HEK293 (cell line): ENCODE results near the gene HDGF.
"Not testable (repeated sequence)": the region's sequence is repeated elsewhere in the genome, so short reads cannot be mapped to it uniquely, and the experiment has no call there.

Experiments
- CTCF ChIA-PET: fragments of 350-600 bp; formaldehyde crosslinking; extraction: SDS; loops from one replicate; lab custom pipeline; 2021; ENCODE audit warnings: antibody characterized with exemption; lab: Yijun Ruan, JAX
- POLR2A ChIA-PET: fragments of 300-600 bp; formaldehyde crosslinking; extraction: SDS; loops from one replicate; lab custom pipeline; 2020; ENCODE audit warnings: antibody characterized with exemption, inconsistent platforms; lab: Yijun Ruan, JAX
- H3K27ac ChIP-seq: fragments of 200-500 bp; sonication (Bioruptor generic); 2 replicates; pipeline ENCODE4 v1.5.1; 2014; ENCODE audit warnings: low read depth, low read length, control low read depth, inconsistent platforms; ENCODE audit errors: extremely low read depth
- H3K36me3 ChIP-seq, 2 experiments: fragments of 200-500 bp in 1 of 2; sonication (Bioruptor generic) in 1 of 2; 1 replicate in 1 of 2; 2 replicates in 1 of 2; pipeline ENCODE4 v1.5.1; 2014 to 2017; ENCODE audit warnings: inconsistent platforms in 2 of 2, low read length in 2 of 2; ENCODE audit not compliant: control insufficient read depth in 2 of 2, insufficient read depth in 1 of 2
- H3K4me1 ChIP-seq: fragments of 200-500 bp; sonication (Bioruptor generic); 2 replicates; pipeline ENCODE4 v1.5.1; 2014; ENCODE audit warnings: mild to moderate bottlenecking, low read length, inconsistent platforms; ENCODE audit not compliant: control insufficient read depth, insufficient read depth
- H3K4me3 ChIP-seq: 2 replicates; pipeline ENCODE4 v1.5.1; 2011; ENCODE audit warnings: low read depth, mild to moderate bottlenecking, control low read depth, low read length, moderate library complexity
- H3K9me3 ChIP-seq: fragments of 200-500 bp; sonication (Bioruptor generic); 2 replicates; pipeline ENCODE4 v1.5.1; 2014; ENCODE audit warnings: low read depth, low read length, inconsistent platforms; ENCODE audit not compliant: control insufficient read depth, insufficient read depth
- KLF9 ChIP-seq: fragments of 450-650 bp; formaldehyde crosslinking; IDR thresholded peaks from 2 replicates; pipeline ENCODE4 v1.5.1; 2016; ENCODE audit warnings: missing biosample characterization, missing genetic modification characterization, low read depth
- SCRT2 ChIP-seq: fragments of 450-650 bp; formaldehyde crosslinking; IDR thresholded peaks from 2 replicates; pipeline ENCODE4 v1.5.1; 2016; ENCODE audit warnings: missing biosample characterization, missing genetic modification characterization
- YY1 ChIP-seq: fragments of 450-650 bp; formaldehyde crosslinking; IDR thresholded peaks from 2 replicates; pipeline ENCODE4 v1.5.1; 2018; ENCODE audit warnings: missing biosample characterization, missing genetic modification characterization
- ZBTB1 ChIP-seq: fragments of 450-650 bp; formaldehyde crosslinking; IDR thresholded peaks from 2 replicates; pipeline ENCODE4 v1.5.1; 2016; ENCODE audit warnings: missing biosample characterization, missing genetic modification characterization
- ZBTB17 ChIP-seq: fragments of 450-650 bp; formaldehyde crosslinking; IDR thresholded peaks from 2 replicates; pipeline ENCODE4 v1.5.1; 2016; ENCODE audit warnings: missing biosample characterization, missing genetic modification characterization
- ZEB2 ChIP-seq: fragments of 450-650 bp; formaldehyde crosslinking; IDR thresholded peaks from 2 replicates; pipeline ENCODE4 v1.5.1; 2016; ENCODE audit warnings: missing biosample characterization, missing genetic modification characterization
- ZNF133 ChIP-seq: fragments of 450-650 bp; formaldehyde crosslinking; IDR thresholded peaks from 2 replicates; pipeline ENCODE4 v1.5.1; 2016; ENCODE audit warnings: missing biosample characterization, missing genetic modification characterization
- ZNF19 ChIP-seq: fragments of 450-650 bp; formaldehyde crosslinking; IDR thresholded peaks from 2 replicates; pipeline ENCODE4; 2016; ENCODE audit warnings: missing biosample characterization, missing genetic modification characterization, low read depth
- ZNF223 ChIP-seq: fragments of 450-650 bp; formaldehyde crosslinking; IDR thresholded peaks from 2 replicates; pipeline ENCODE4 v1.5.1; 2016; ENCODE audit warnings: missing biosample characterization, missing genetic modification characterization
- ZNF24 ChIP-seq: fragments of 450-650 bp; formaldehyde crosslinking; IDR thresholded peaks from 2 replicates; pipeline ENCODE4 v1.5.1; 2016; ENCODE audit warnings: missing biosample characterization, missing genetic modification characterization
- ZNF324 ChIP-seq: fragments of 450-650 bp; formaldehyde crosslinking; IDR thresholded peaks from 2 replicates; pipeline ENCODE4 v1.5.1; 2016; ENCODE audit warnings: missing biosample characterization, missing genetic modification characterization
- ZNF354C ChIP-seq: fragments of 450-650 bp; formaldehyde crosslinking; IDR thresholded peaks from 2 replicates; pipeline ENCODE4 v1.5.1; 2016; ENCODE audit warnings: missing biosample characterization, missing genetic modification characterization, low read depth, borderline replicate concordance
- ZNF391 ChIP-seq: fragments of 450-650 bp; formaldehyde crosslinking; IDR thresholded peaks from 2 replicates; pipeline ENCODE4 v1.5.1; 2016; ENCODE audit warnings: low read depth, missing biosample characterization, missing genetic modification characterization, borderline replicate concordance
- ZNF488 ChIP-seq: fragments of 450-650 bp; formaldehyde crosslinking; IDR thresholded peaks from 2 replicates; pipeline ENCODE4 v1.5.1; 2016; ENCODE audit warnings: missing biosample characterization, missing genetic modification characterization
- ZNF510 ChIP-seq: fragments of 450-650 bp; formaldehyde crosslinking; IDR thresholded peaks from 2 replicates; pipeline ENCODE4 v1.5.1; 2018; ENCODE audit warnings: mild to moderate bottlenecking, missing genetic modification characterization, missing biosample characterization; ENCODE audit not compliant: insufficient replicate concordance
- ZNF544 ChIP-seq: fragments of 450-650 bp; formaldehyde crosslinking; IDR thresholded peaks from 2 replicates; pipeline ENCODE4 v1.5.0; 2017; ENCODE audit warnings: missing biosample characterization, missing genetic modification characterization
- ZNF560 ChIP-seq: fragments of 450-650 bp; formaldehyde crosslinking; IDR thresholded peaks from 2 replicates; pipeline ENCODE4 v1.5.1; 2017; ENCODE audit warnings: missing biosample characterization, missing genetic modification characterization, borderline replicate concordance
- ZNF585B ChIP-seq: fragments of 450-650 bp; formaldehyde crosslinking; IDR thresholded peaks from 2 replicates; pipeline ENCODE4 v1.5.1; 2016; ENCODE audit warnings: missing biosample characterization, missing genetic modification characterization
- ZNF776 ChIP-seq: fragments of 450-650 bp; formaldehyde crosslinking; IDR thresholded peaks from 2 replicates; pipeline ENCODE4 v1.5.0; 2017; ENCODE audit warnings: missing biosample characterization, missing genetic modification characterization, borderline replicate concordance
- ZNF785 ChIP-seq: fragments of 450-650 bp; formaldehyde crosslinking; IDR thresholded peaks from 2 replicates; pipeline ENCODE4 v1.5.1; 2016; ENCODE audit warnings: missing biosample characterization, missing genetic modification characterization
- ZSCAN30 ChIP-seq: fragments of 450-650 bp; IDR thresholded peaks from 2 replicates; pipeline ENCODE4 v1.5.1; 2018; ENCODE audit warnings: missing biosample characterization, mild to moderate bottlenecking, missing genetic modification characterization, moderate library complexity
- TF ChIP-seq, protein P1 (sequence below): fragments of 450-650 bp; IDR thresholded peaks from 2 replicates; pipeline ENCODE4 v1.5.1; 2018; ENCODE audit warnings: missing biosample characterization, mild to moderate bottlenecking, missing genetic modification characterization
- TF ChIP-seq, protein P2 (sequence below): fragments of 450-650 bp; formaldehyde crosslinking; IDR thresholded peaks from 2 replicates; pipeline ENCODE4 v1.5.1; 2016; ENCODE audit warnings: missing biosample characterization, missing genetic modification characterization

The HDGF gene

GRCh38 chr1:156760092-156760795 lies 8.8 kb upstream of the HDGF start:
- ChIA-PET POLR2A (interaction anchor here (0.6 kb wide), 1 partner anchor 8 kb away, joined by 10 read pairs; the partner anchor contains the start of gene HDGF), CTCF (interaction anchor here (1.2 to 1.3 kb wide), 3 partner anchors 13 to 71 kb away, joined by 3 to 5 read pairs (median 4); no protein-coding TSS in a partner anchor)
- Histone ChIP-seq H3K36me3 (no peaks in the 10 kb centered on the region), H3K9me3 (no peaks in the 10 kb centered on the region), H3K27ac (no peak overlapping the region), H3K4me3 (no peak overlapping the region), H3K4me1 (no peaks in the 10 kb centered on the region)
- TF ChIP-seq ZNF324 (tag by site-specific recombination) (no peak), ZSCAN30 (tag by site-specific recombination) (no peak), ZNF510 (tag by site-specific recombination) (no peak), ZNF223 (no peak), ZNF19 (tag by site-specific recombination) (no peak), ZBTB1 (tag by site-specific recombination) (no peak), ZNF560 (tag by site-specific recombination) (no peak), ZNF785 (tag by site-specific recombination) (no peak), ZNF24 (tag by site-specific recombination) (no peak), ZNF585B (no peak), SCRT2 (tag by site-specific recombination) (no peak), ZNF776 (tag by site-specific recombination) (no peak), ZNF133 (no peak)

DNA sequence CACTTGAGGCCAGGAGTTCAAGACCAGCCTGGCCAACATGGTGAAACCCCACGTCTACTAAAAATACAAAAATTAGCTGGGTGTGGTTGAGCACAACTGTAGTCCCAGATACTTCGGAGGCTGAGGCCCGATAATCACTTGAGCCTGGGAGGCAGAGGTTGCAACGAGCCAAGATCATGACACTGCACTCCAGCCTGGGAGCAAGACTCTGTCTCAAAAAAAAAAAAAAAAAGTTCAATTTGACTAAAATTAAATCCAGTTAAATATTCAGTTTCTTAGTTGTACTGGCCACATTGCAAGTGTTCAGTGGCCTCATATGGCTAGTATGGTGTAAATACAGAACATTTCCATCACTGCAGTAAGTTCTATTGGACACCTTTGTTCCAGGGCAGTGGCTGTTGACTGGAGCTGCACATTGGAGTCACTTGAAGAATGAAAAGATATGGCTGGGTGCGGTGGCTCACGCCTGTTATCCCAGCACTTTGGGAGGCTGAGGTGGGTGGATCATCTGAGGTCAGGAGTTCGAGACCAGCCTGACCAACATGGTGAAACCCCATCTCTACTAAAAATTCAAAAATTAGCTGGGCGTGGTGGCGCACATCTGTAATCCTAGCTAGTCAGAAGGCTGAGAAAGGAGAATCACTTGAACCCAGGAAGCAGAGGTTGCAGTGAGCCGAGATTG lies 6.2 kb upstream of the HDGF start:
- CTCF ChIA-PET = interaction anchor here (1.6 kb wide), 1 partner anchor 31 kb away, joined by 9 read pairs; no protein-coding TSS in a partner anchor
- H3K27ac ChIP-seq, H3K4me1 ChIP-seq, H3K9me3 ChIP-seq, H3K4me3 ChIP-seq, H3K36me3 ChIP-seq: not testable (repeated sequence)
- POLR2A ChIA-PET = interaction anchor here (1.6 to 1.8 kb wide), 2 partner anchors 10 kb away, joined by 6 read pairs; partner anchors contain the start of gene PRCC

GRCh38 chr1:156756355-156756754 lies 4.9 kb upstream of the HDGF start:
- Histone ChIP-seq H3K27ac (no peak overlapping the region), H3K9me3 (no peaks in the 10 kb centered on the region), H3K36me3 (no peaks in the 10 kb centered on the region), H3K4me1 (no peaks in the 10 kb centered on the region), H3K4me3 (no peak overlapping the region)
- CTCF ChIA-PET = interaction anchor here (0.6 to 2.0 kb wide), 6 partner anchors 9 to 104 kb away, joined by 3 to 7 read pairs (median 5); partner anchors contain the start of genes NTRK1 and PRCC
- POLR2A ChIA-PET = interaction anchor here (0.6 to 1.8 kb wide), 7 partner anchors 8 to 51 kb away, joined by 3 to 6 read pairs (median 4); partner anchors contain the start of genes ISG20L2, METTL25B, MRPL24 and PRCC
- TF ChIP-seq YY1 (tag by site-specific recombination) (no peak), ZBTB17 (tag by site-specific recombination) (no peak), ZNF544 (no peak), ZNF488 (tag by site-specific recombination) (no peak), KLF9 (no peak), ZNF354C (tag by site-specific recombination) (no peak), ZEB2 (tag by site-specific recombination) (no peak), ZNF391 (no peak)
- TF ChIP-seq, protein P1, sequence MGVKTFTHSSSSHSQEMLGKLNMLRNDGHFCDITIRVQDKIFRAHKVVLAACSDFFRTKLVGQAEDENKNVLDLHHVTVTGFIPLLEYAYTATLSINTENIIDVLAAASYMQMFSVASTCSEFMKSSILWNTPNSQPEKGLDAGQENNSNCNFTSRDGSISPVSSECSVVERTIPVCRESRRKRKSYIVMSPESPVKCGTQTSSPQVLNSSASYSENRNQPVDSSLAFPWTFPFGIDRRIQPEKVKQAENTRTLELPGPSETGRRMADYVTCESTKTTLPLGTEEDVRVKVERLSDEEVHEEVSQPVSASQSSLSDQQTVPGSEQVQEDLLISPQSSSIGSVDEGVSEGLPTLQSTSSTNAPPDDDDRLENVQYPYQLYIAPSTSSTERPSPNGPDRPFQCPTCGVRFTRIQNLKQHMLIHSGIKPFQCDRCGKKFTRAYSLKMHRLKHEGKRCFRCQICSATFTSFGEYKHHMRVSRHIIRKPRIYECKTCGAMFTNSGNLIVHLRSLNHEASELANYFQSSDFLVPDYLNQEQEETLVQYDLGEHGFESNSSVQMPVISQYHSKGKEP = no peak
- TF ChIP-seq, protein P2, sequence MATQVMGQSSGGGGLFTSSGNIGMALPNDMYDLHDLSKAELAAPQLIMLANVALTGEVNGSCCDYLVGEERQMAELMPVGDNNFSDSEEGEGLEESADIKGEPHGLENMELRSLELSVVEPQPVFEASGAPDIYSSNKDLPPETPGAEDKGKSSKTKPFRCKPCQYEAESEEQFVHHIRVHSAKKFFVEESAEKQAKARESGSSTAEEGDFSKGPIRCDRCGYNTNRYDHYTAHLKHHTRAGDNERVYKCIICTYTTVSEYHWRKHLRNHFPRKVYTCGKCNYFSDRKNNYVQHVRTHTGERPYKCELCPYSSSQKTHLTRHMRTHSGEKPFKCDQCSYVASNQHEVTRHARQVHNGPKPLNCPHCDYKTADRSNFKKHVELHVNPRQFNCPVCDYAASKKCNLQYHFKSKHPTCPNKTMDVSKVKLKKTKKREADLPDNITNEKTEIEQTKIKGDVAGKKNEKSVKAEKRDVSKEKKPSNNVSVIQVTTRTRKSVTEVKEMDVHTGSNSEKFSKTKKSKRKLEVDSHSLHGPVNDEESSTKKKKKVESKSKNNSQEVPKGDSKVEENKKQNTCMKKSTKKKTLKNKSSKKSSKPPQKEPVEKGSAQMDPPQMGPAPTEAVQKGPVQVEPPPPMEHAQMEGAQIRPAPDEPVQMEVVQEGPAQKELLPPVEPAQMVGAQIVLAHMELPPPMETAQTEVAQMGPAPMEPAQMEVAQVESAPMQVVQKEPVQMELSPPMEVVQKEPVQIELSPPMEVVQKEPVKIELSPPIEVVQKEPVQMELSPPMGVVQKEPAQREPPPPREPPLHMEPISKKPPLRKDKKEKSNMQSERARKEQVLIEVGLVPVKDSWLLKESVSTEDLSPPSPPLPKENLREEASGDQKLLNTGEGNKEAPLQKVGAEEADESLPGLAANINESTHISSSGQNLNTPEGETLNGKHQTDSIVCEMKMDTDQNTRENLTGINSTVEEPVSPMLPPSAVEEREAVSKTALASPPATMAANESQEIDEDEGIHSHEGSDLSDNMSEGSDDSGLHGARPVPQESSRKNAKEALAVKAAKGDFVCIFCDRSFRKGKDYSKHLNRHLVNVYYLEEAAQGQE (tag by site-specific recombination) = no peak
